H9 (cell line): Measurements from ENCODE around the gene DMD. TPM values are rescaled to one million over a fixed set of nuclear protein-coding genes. Genes with fewer than 3 reads are reported as not detected.

ENCODE experiments used
- DNase-seq: peaks from one replicate; pipeline ENCODE4 v3.0.0-alpha.2; 2017
- H2AFZ ChIP-seq: one replicate; pipeline ENCODE4 v1.6.1; 2013; ENCODE audit warnings: mild to moderate bottlenecking, low read length, control low read depth, moderate library complexity
- H2AK5ac ChIP-seq: 2 replicates; pipeline ENCODE4 v1.6.1; 2013; ENCODE audit warnings: low read length, control low read depth, mixed read lengths; ENCODE audit not compliant: insufficient read length
- H2BK120ac ChIP-seq: one replicate; pipeline ENCODE4 v1.6.1; 2013; ENCODE audit warnings: low read depth, mild to moderate bottlenecking, low read length, control low read depth, inconsistent platforms; ENCODE audit not compliant: poor library complexity, severe bottlenecking
- H2BK12ac ChIP-seq: 2 replicates; pipeline ENCODE4 v1.6.1; 2013; ENCODE audit warnings: low read length, control low read depth, mixed read lengths, low read depth; ENCODE audit not compliant: insufficient read length
- H2BK15ac ChIP-seq: 2 replicates; pipeline ENCODE4 v1.6.1; 2013; ENCODE audit warnings: low read depth, low read length, control low read depth
- H2BK20ac ChIP-seq: one replicate; pipeline ENCODE4 v1.6.1; 2013; ENCODE audit warnings: low read depth, mild to moderate bottlenecking, low read length, control low read depth, inconsistent platforms; ENCODE audit not compliant: poor library complexity, severe bottlenecking
- H2BK5ac ChIP-seq: 2 replicates; pipeline ENCODE4 v1.6.1; 2013; ENCODE audit warnings: low read length, control low read depth, mixed read lengths; ENCODE audit not compliant: insufficient read length
- H3K14ac ChIP-seq: 2 replicates; pipeline ENCODE4 v1.6.1; 2013; ENCODE audit warnings: low read length, control low read depth; ENCODE audit not compliant: insufficient read depth
- H3K18ac ChIP-seq: 2 replicates; pipeline ENCODE4 v1.6.1; 2013; ENCODE audit warnings: low read depth, mild to moderate bottlenecking, mixed read lengths, low read length, control low read depth; ENCODE audit not compliant: insufficient read length
- H3K23ac ChIP-seq: 2 replicates; pipeline ENCODE4 v1.6.1; 2013; ENCODE audit warnings: low read length, control low read depth, mixed read lengths, low read depth; ENCODE audit not compliant: insufficient read length
- H3K23me2 ChIP-seq: 2 replicates; pipeline ENCODE4 v1.6.1; 2013; ENCODE audit warnings: low read depth, mild to moderate bottlenecking, mixed read lengths, low read length, control low read depth; ENCODE audit not compliant: insufficient read length, poor library complexity, severe bottlenecking
- H3K27ac ChIP-seq: 2 replicates; pipeline ENCODE4 v1.5.1; 2013; ENCODE audit warnings: low read length, control low read depth, mixed read lengths, low read depth; ENCODE audit not compliant: insufficient read length
- H3K27me3 ChIP-seq: 2 replicates; pipeline ENCODE4 v1.6.1; 2013; ENCODE audit warnings: low read length, control low read depth, inconsistent platforms; ENCODE audit not compliant: insufficient read depth
- H3K4ac ChIP-seq: 2 replicates; pipeline ENCODE4 v1.6.1; 2013; ENCODE audit warnings: low read depth, mild to moderate bottlenecking, control low read depth, inconsistent platforms, low read length, moderate library complexity
- H3K4me1 ChIP-seq: 2 replicates; pipeline ENCODE4 v1.6.1; 2013; ENCODE audit warnings: low read length, control low read depth, inconsistent platforms; ENCODE audit not compliant: insufficient read depth
- H3K4me2 ChIP-seq: 2 replicates; pipeline ENCODE4 v1.6.1; 2013; ENCODE audit warnings: low read length, control low read depth, mixed read lengths; ENCODE audit not compliant: insufficient read length, insufficient read depth
- H3K56ac ChIP-seq: 2 replicates; pipeline ENCODE4 v1.6.1; 2013; ENCODE audit warnings: low read depth, mild to moderate bottlenecking, mixed read lengths, low read length, control low read depth; ENCODE audit not compliant: insufficient read length
- H3K79me1 ChIP-seq: 2 replicates; pipeline ENCODE4 v1.6.1; 2013; ENCODE audit warnings: low read depth, mild to moderate bottlenecking, moderate library complexity, low read length, control low read depth, inconsistent platforms; ENCODE audit not compliant: insufficient read depth, poor library complexity, severe bottlenecking
- H3K79me2 ChIP-seq: 2 replicates; pipeline ENCODE4 v1.6.1; 2013; ENCODE audit warnings: low read length, control low read depth, inconsistent platforms; ENCODE audit not compliant: insufficient read depth
- H3K9ac ChIP-seq: 2 replicates; pipeline ENCODE4 v1.6.1; 2013; ENCODE audit warnings: low read length, control low read depth, mixed read lengths; ENCODE audit not compliant: insufficient read length; ENCODE audit errors: extremely low read depth
- H3K9me3 ChIP-seq: one replicate; pipeline ENCODE4 v1.6.1; 2013; ENCODE audit warnings: low read depth, low read length, inconsistent platforms; ENCODE audit not compliant: control insufficient read depth
- H3T11ph ChIP-seq: one replicate; pipeline ENCODE4 v1.6.1; 2013; ENCODE audit warnings: mild to moderate bottlenecking, low read length, control low read depth, inconsistent platforms
- H4K20me1 ChIP-seq: one replicate; pipeline ENCODE4 v1.6.1; 2013; ENCODE audit not compliant: control insufficient read depth, insufficient read length, insufficient read depth
- H4K5ac ChIP-seq: 2 replicates; pipeline ENCODE4 v1.6.1; 2013; ENCODE audit warnings: low read depth, mild to moderate bottlenecking, mixed read lengths, low read length, control low read depth; ENCODE audit not compliant: insufficient read length
- H4K8ac ChIP-seq: replicated peaks from 2 replicates; pipeline ENCODE4 v1.6.1; 2013; ENCODE audit warnings: low read length, control low read depth, mixed read lengths, low read depth; ENCODE audit not compliant: insufficient read length
- H4K91ac ChIP-seq: 2 replicates; pipeline ENCODE4 v1.6.1; 2013; ENCODE audit warnings: low read depth, mild to moderate bottlenecking, moderate library complexity, mixed read lengths, low read length, control low read depth; ENCODE audit not compliant: insufficient read length
- H3K27ac Mint-ChIP-seq, 3 experiments: 2 replicates in 2 of 3; 3 replicates in 1 of 3; pipeline ENCODE4 v1.8.0; 2020 to 2021; ENCODE audit warnings: mixed read lengths in 3 of 3, mild to moderate bottlenecking in 1 of 3, moderate library complexity in 1 of 3
- H3K27me3 Mint-ChIP-seq: 2 replicates; pipeline ENCODE4 v1.8.0; 2021; ENCODE audit warnings: low read depth, mild to moderate bottlenecking, moderate library complexity, mixed read lengths
- H3K36me3 Mint-ChIP-seq, 3 experiments: 2 replicates in 2 of 3; 3 replicates in 1 of 3; pipeline ENCODE4 v1.8.0; 2020 to 2021; ENCODE audit warnings: low read depth in 3 of 3, mixed read lengths in 3 of 3; ENCODE audit not compliant: insufficient read depth in 1 of 3
- H3K4me1 Mint-ChIP-seq, 2 experiments: 2 replicates each; pipeline ENCODE4 v1.8.0; 2020; ENCODE audit warnings: mixed read lengths in 2 of 2
- H3K4me3 Mint-ChIP-seq, 2 experiments: 2 replicates in 1 of 2; 3 replicates in 1 of 2; pipeline ENCODE4 v1.8.0; 2020 to 2021; ENCODE audit warnings: mild to moderate bottlenecking in 2 of 2, mixed read lengths in 2 of 2, moderate library complexity in 1 of 2
- H3K9me3 Mint-ChIP-seq, 2 experiments: 2 replicates in 1 of 2; 3 replicates in 1 of 2; pipeline ENCODE4 v1.8.0; 2020; ENCODE audit warnings: mild to moderate bottlenecking in 2 of 2, mixed read lengths in 2 of 2, moderate library complexity in 1 of 2
- CTCF ChIP-seq: fragments of 200-600 bp; sonication (generic); conservative IDR thresholded peaks from 3 replicates; pipeline ENCODE4 v1.8.0; 2021; ENCODE audit warnings: antibody characterized with exemption, mild to moderate bottlenecking
- WGBS: extraction: QIAGEN DNeasy Blood & Tissue Kit; methylation state at CpG from one replicate; pipeline ENCODE4 v1.1.7; 2013; ENCODE audit warnings: missing lambda C conversion rate, low lambda C conversion rate, mixed read lengths; ENCODE audit not compliant: insufficient read length; ENCODE audit errors: extremely low coverage; 5-methylcytosine and 5-hydroxymethylcytosine counted together
- total RNA-seq: library from RNA; stranded (reverse); gene quantifications from 2 replicates; pipeline ENCODE4 v1.2.1, GENCODE V29; 2021

The DMD gene
- total RNA-seq, 1 experiment from 2014 or later = 3.8 TPM

- Histone ChIP-seq H3K4me1 (no peaks in the 10 kb centered on the region), H2AK5ac (no peak overlapping the region), H4K8ac (no peak overlapping the region), H3K18ac (no peak overlapping the region), H3K27ac (no peak overlapping the region), H3K27me3 (no peaks in the 10 kb centered on the region), H2BK120ac (no peak overlapping the region), H3K23me2 (no peaks in the 10 kb centered on the region), H2BK15ac (no peak overlapping the region), H2BK12ac (no peak overlapping the region), H3K14ac (no peak overlapping the region), H3K56ac (no peak overlapping the region), H4K91ac (no peak overlapping the region), H3K4ac (no peak overlapping the region), H2BK20ac (no peak overlapping the region), H3K9me3 (no peaks in the 10 kb centered on the region), H3K79me2 (no peaks in the 10 kb centered on the region), H2BK5ac (no peak overlapping the region), H2AFZ (no peak overlapping the region), H4K20me1 (no peaks in the 10 kb centered on the region), H3K4me2 (no peak overlapping the region), H3K9ac (no peak overlapping the region), H3T11ph (no peak overlapping the region), H3K23ac (no peak overlapping the region), H3K79me1 (no peaks in the 10 kb centered on the region), H4K5ac (no peak overlapping the region)
- no peak for DNase-seq
- H3K9me3 Mint-ChIP-seq = peaks cover 19 to 38% of the 10 kb centered on the region in 2 experiments
- TF ChIP-seq CTCF = no peak
- WGBS = no CpG with 5 or more reads among the region's 5 CpGs
- no peaks in the 10 kb centered on the region for H3K4me1 Mint-ChIP-seq
- H3K27me3 Mint-ChIP-seq = no peaks in the 10 kb centered on the region
- H3K27ac Mint-ChIP-seq = no peak overlapping the region
- peaks cover 0 to 7% (median 0%) of the 10 kb centered on the region in 3 experiments; a peak in 3 of 7 replicates for H3K36me3 Mint-ChIP-seq
- no peak overlapping the region for H3K4me3 Mint-ChIP-seq
These were observed 1986.9 kb downstream of the DMD start for GRCh38 chrX:31224381-31225012.
